ENCODE measurements around the gene PLCXD3. TPM values are rescaled to one million over a fixed set of nuclear protein-coding genes. Genes with fewer than 3 reads are reported as not detected.

The PLCXD3 gene
- total and polyA plus RNA-seq, 2 of the 8 experiments (the other 6 are each of a cell fraction or from before 2014, with no cell fraction given) = 0.03 to 0.07 TPM

- Histone ChIP-seq H2BK20ac (ENCODE audit: low read length) (no peak overlapping the region), H2AK5ac (ENCODE audit: low read depth, low read length) (no peak overlapping the region), H2AFZ (ENCODE audit: low read length) (no peak overlapping the region), H3K56ac (replicated peaks; ENCODE audit: insufficient read length, low read depth, low read length) (no peak overlapping the region), H2BK120ac (replicated peaks; ENCODE audit: low read depth, low read length) (no peak overlapping the region), H3K79me1 (ENCODE audit: low read depth, low read length) (no peaks in the 10 kb centered on the region), H3K4me3 (ENCODE audit: extremely low read depth in 1 of 4, insufficient read depth in 2 of 4, low read depth in 3 of 4, low read length in 4 of 4) (no peak overlapping the region), H4K8ac (ENCODE audit: extremely low read depth, insufficient read depth, low read length) (no peak overlapping the region), H3K4me2 (ENCODE audit: insufficient read depth in 1 of 2, low read depth in 2 of 2, low read length in 2 of 2) (no peak overlapping the region), H3K27me3 (replicated peaks in 1 of 4; ENCODE audit: control insufficient read depth in 3 of 4, extremely low read depth in 1 of 4, insufficient read depth in 3 of 4, low read length in 3 of 4) (no peaks in the 10 kb centered on the region), H3K79me2 (ENCODE audit: control insufficient read depth in 1 of 2, insufficient read depth in 2 of 2, low read length in 2 of 2) (no peaks in the 10 kb centered on the region), H3K36me3 (ENCODE audit: control insufficient read depth in 2 of 4, insufficient read depth in 4 of 4, low read length in 3 of 4) (no peaks in the 10 kb centered on the region), H2BK12ac (ENCODE audit: low read depth, low read length) (no peak overlapping the region), H3K9me3 (ENCODE audit: insufficient read depth in 2 of 2, low read depth in 1 of 2, low read length in 1 of 2) (peaks cover 13% of the 10 kb centered on the region in 2 experiments; a peak in 3 of 4 replicates), H3K23me2 (ENCODE audit: low read depth, low read length) (no peaks in the 10 kb centered on the region; the same call in 1 of the 2 replicates), H3K4me1 (replicated peaks in 1 of 4; ENCODE audit: control insufficient read depth in 3 of 4, insufficient read depth in 4 of 4, low read length in 3 of 4) (peaks cover 0 to 7% (median 2%) of the 10 kb centered on the region in 4 experiments; a peak in 5 of 7 replicates), H2BK15ac (ENCODE audit: low read length) (no peak overlapping the region), H2BK5ac (ENCODE audit: low read depth, low read length) (no peak overlapping the region), H3K9ac (replicated peaks in 1 of 4; ENCODE audit: extremely low read depth in 1 of 4, low read depth in 3 of 4, low read length in 3 of 4) (no peak overlapping the region), H4K20me1 (replicated peaks in 1 of 2; ENCODE audit: control insufficient read depth in 1 of 2, insufficient read depth in 2 of 2, low read length in 2 of 2) (no peaks in the 10 kb centered on the region), H3K18ac (ENCODE audit: extremely low read depth, low read length) (no peak overlapping the region), H4K91ac (replicated peaks; ENCODE audit: insufficient read length, low read length) (no peak overlapping the region), H3K14ac (ENCODE audit: insufficient read length) (no peak overlapping the region), H3K27ac (ENCODE audit: low read depth, low read length) (no peak overlapping the region), H3K23ac (ENCODE audit: insufficient read length) (no peak overlapping the region), H3K4ac (replicated peaks; ENCODE audit: insufficient read length, low read depth, low read length) (no peak overlapping the region), H4K5ac (ENCODE audit: insufficient read length, low read depth, low read length) (no peak overlapping the region)
- DNase-seq (ENCODE audit: low read depth in 1 of 2, low spot score in 2 of 2) (no peak), FAIRE-seq (no peak)
- CTCF ChIA-PET (ENCODE audit: partially characterized antibody) = interaction anchor here (0.8 to 0.9 kb wide), 3 partner anchors 70 to 308 kb away, joined by 3 to 6 read pairs (median 5); no protein-coding TSS in a partner anchor
- no peak for TF ChIP-seq JUND (IDR thresholded peaks at IDR 0.05; ENCODE audit: low read length)
- no peak for TF ChIP-seq KDM1A (IDR thresholded peaks at IDR 0.05; ENCODE audit: borderline replicate concordance, low read length)
- no peak for TF ChIP-seq ZNF274 (IDR thresholded peaks at IDR 0.05; ENCODE audit: borderline replicate concordance, extremely low read depth, low read length)
- no peak for TF ChIP-seq NRF1 (IDR thresholded peaks at IDR 0.05; ENCODE audit: low read depth, low read length)
- TF ChIP-seq RXRA (IDR thresholded peaks at IDR 0.05; ENCODE audit: insufficient read depth, low read depth, low read length) = no peak
- no peak for TF ChIP-seq E2F6 (IDR thresholded peaks at IDR 0.05)
- no peak for TF ChIP-seq POLR2AphosphoS5 (IDR thresholded peaks at IDR 0.05; ENCODE audit: low read depth, low read length)
- no peak for TF ChIP-seq TCF12 (IDR thresholded peaks at IDR 0.05; ENCODE audit: low read depth, low read length)
- no peak for TF ChIP-seq SIN3A (conservative IDR thresholded peaks at IDR 0.05 in 1 of 2, IDR thresholded peaks at IDR 0.05 in 1 of 2; ENCODE audit: low read depth in 1 of 2, low read length in 2 of 2)
- no peak for TF ChIP-seq CREB1 (IDR thresholded peaks at IDR 0.05)
- no peak for TF ChIP-seq MAX (IDR thresholded peaks at IDR 0.05)
- TF ChIP-seq HDAC2 (IDR thresholded peaks at IDR 0.05; ENCODE audit: borderline replicate concordance in 1 of 2, low read depth in 2 of 2, low read length in 2 of 2) = no peak
- POLR2A ChIA-PET (ENCODE audit: partially characterized antibody) = no interaction called here
- WGBS, 2 experiments (ENCODE audit: extremely low coverage in 1 of 2, insufficient coverage in 1 of 2, insufficient read length in 1 of 2, insufficient replicate concordance in 2 of 2, low coverage in 1 of 2, low lambda C conversion rate in 2 of 2, missing lambda C conversion rate in 1 of 2) = 86% methylated on average over 2 of the region's 2 CpGs; no CpG with 5 or more reads in 1 of the 2 experiments
Measured at GRCh38 chr5:41286696-41287095, 223.7 kb downstream of the PLCXD3 start.
